Neuronal stem cell (in vitro differentiated cells): ENCODE results near the gene EFNA5.

Experiments used
- DNase-seq: peaks from one replicate; pipeline ENCODE4 v3.0.0-alpha.2; 2013; ENCODE audit warnings: low spot score
- H2AFZ ChIP-seq: one replicate; pipeline ENCODE4 v1.6.1; 2013; ENCODE audit warnings: mild to moderate bottlenecking, low read length, inconsistent platforms
- H2AK5ac ChIP-seq: 2 replicates; pipeline ENCODE4 v1.6.1; 2013; ENCODE audit warnings: low read depth, mild to moderate bottlenecking, inconsistent platforms, low read length, moderate library complexity, mixed read lengths
- H2BK120ac ChIP-seq: 2 replicates; pipeline ENCODE4 v1.6.1; 2013; ENCODE audit warnings: low read depth, mild to moderate bottlenecking, inconsistent platforms, low read length, moderate library complexity, mixed read lengths
- H2BK12ac ChIP-seq: one replicate; pipeline ENCODE4 v1.6.1; 2013; ENCODE audit warnings: low read length, inconsistent platforms
- H2BK15ac ChIP-seq: 2 replicates; pipeline ENCODE4 v1.6.1; 2013; ENCODE audit warnings: mild to moderate bottlenecking, low read length, inconsistent platforms, mixed read lengths
- H2BK5ac ChIP-seq: one replicate; pipeline ENCODE4 v1.6.1; 2013; ENCODE audit warnings: inconsistent platforms, mild to moderate bottlenecking, low read length, moderate library complexity
- H3K14ac ChIP-seq: one replicate; pipeline ENCODE4 v1.6.1; 2013; ENCODE audit warnings: low read length, inconsistent platforms
- H3K18ac ChIP-seq: 2 replicates; pipeline ENCODE4 v1.6.1; 2013; ENCODE audit warnings: low read length, inconsistent platforms
- H3K23ac ChIP-seq: 2 replicates; pipeline ENCODE4 v1.6.1; 2013; ENCODE audit warnings: low read depth, mild to moderate bottlenecking, mixed read lengths, low read length, inconsistent platforms; ENCODE audit not compliant: poor library complexity
- H3K27ac ChIP-seq: replicated peaks from 3 replicates; pipeline ENCODE4 v1.5.1; 2013; ENCODE audit warnings: low read length, inconsistent platforms
- H3K27me3 ChIP-seq, 3 experiments: 2 replicates each; pipeline ENCODE4 v1.6.1; 2013; ENCODE audit warnings: low read length in 3 of 3, mild to moderate bottlenecking in 2 of 3, inconsistent platforms in 1 of 3, low read depth in 1 of 3, mixed read lengths in 1 of 3, moderate library complexity in 1 of 3; ENCODE audit not compliant: control insufficient read depth in 3 of 3, insufficient read depth in 3 of 3
- H3K36me3 ChIP-seq, 2 donors: replicated peaks in 1 of 2; 2 replicates each; pipeline ENCODE4 v1.6.1; 2013; ENCODE audit warnings: low read length in 2 of 2; ENCODE audit not compliant: control insufficient read depth in 2 of 2, insufficient read depth in 2 of 2
- H3K4ac ChIP-seq: 2 replicates; pipeline ENCODE4 v1.6.1; 2013; ENCODE audit warnings: inconsistent platforms, mild to moderate bottlenecking, low read length, moderate library complexity
- H3K4me1 ChIP-seq, 2 donors: 1 replicate in 1 of 2; 2 replicates in 1 of 2; pipeline ENCODE4 v1.6.1; 2013; ENCODE audit warnings: low read length in 2 of 2, low read depth in 1 of 2; ENCODE audit not compliant: control insufficient read depth in 2 of 2, insufficient read depth in 1 of 2
- H3K4me2 ChIP-seq: one replicate; pipeline ENCODE4 v1.6.1; 2013; ENCODE audit warnings: mild to moderate bottlenecking, low read length, inconsistent platforms; ENCODE audit not compliant: insufficient read depth, poor library complexity, severe bottlenecking
- H3K4me3 ChIP-seq, 2 donors: 2 replicates each; pipeline ENCODE4 v1.5.1; 2013; ENCODE audit warnings: low read length in 2 of 2, mild to moderate bottlenecking in 2 of 2, inconsistent platforms in 1 of 2, moderate library complexity in 1 of 2
- H3K79me1 ChIP-seq: one replicate; pipeline ENCODE4 v1.6.1; 2013; ENCODE audit warnings: low read depth, mild to moderate bottlenecking, inconsistent platforms, low read length, moderate library complexity
- H3K9ac ChIP-seq: one replicate; pipeline ENCODE4 v1.6.1; 2013; ENCODE audit warnings: mild to moderate bottlenecking, low read depth, low read length, inconsistent platforms; ENCODE audit not compliant: poor library complexity
- H3K9me3 ChIP-seq, 2 donors: replicated peaks in 1 of 2; 2 replicates each; pipeline versions ENCODE3 to v1.6.1; 2013; ENCODE audit warnings: low read length in 2 of 2, mild to moderate bottlenecking in 2 of 2, inconsistent platforms in 1 of 2, low read depth in 1 of 2, mixed read lengths in 1 of 2, moderate library complexity in 1 of 2; ENCODE audit not compliant: control insufficient read depth in 2 of 2, insufficient read depth in 1 of 2
- H4K8ac ChIP-seq: one replicate; pipeline ENCODE4 v1.6.1; 2013; ENCODE audit warnings: low read depth, mild to moderate bottlenecking, inconsistent platforms, low read length, moderate library complexity
- H4K91ac ChIP-seq: one replicate; pipeline ENCODE4 v1.6.1; 2013; ENCODE audit warnings: low read length, low read depth, mild to moderate bottlenecking, inconsistent platforms; ENCODE audit not compliant: poor library complexity
- WGBS, 2 donors: extraction: QIAGEN DNeasy Blood & Tissue Kit; methylation state at CpG; one replicate each; pipeline ENCODE4 v1.1.7; 2013; ENCODE audit warnings: missing lambda C conversion rate in 2 of 2, mixed read lengths in 1 of 2; ENCODE audit not compliant: insufficient read length in 2 of 2, insufficient replicate concordance in 1 of 2; ENCODE audit errors: extremely low coverage in 2 of 2; 5-methylcytosine and 5-hydroxymethylcytosine counted together

The EFNA5 gene

GRCh38 chr5:107602896-107603295 is 67.8 kb downstream of the EFNA5 start:
- H4K8ac ChIP-seq, result no peak overlapping the region
- no CpG with 5 or more reads among the region's 5 CpGs for WGBS, 2 donors
- H3K4me1 ChIP-seq, result peaks cover 9 to 30% of the 10 kb centered on the region in 2 donors
- H3K4me3 ChIP-seq, result no peak overlapping the region
- H2BK120ac ChIP-seq, result no peak overlapping the region
- no peak overlapping the region for H2AK5ac ChIP-seq
- no peak overlapping the region for H3K4ac ChIP-seq
- H3K27ac ChIP-seq, result no peak overlapping the region
- no peak overlapping the region for H3K9ac ChIP-seq
- no peaks in the 10 kb centered on the region for H3K9me3 ChIP-seq
- H3K4me2 ChIP-seq, result no peak overlapping the region
- no peak overlapping the region for H3K23ac ChIP-seq
- no peak overlapping the region for H2BK15ac ChIP-seq
- H3K36me3 ChIP-seq, result peaks cover 2 to 21% of the 10 kb centered on the region in 2 donors
- H3K18ac ChIP-seq, result no peak overlapping the region
- H3K14ac ChIP-seq, result no peak overlapping the region
- no peak overlapping the region for H4K91ac ChIP-seq
- no peaks in the 10 kb centered on the region for H3K79me1 ChIP-seq
- H3K27me3 ChIP-seq, result no peaks in the 10 kb centered on the region
- no peak overlapping the region for H2BK12ac ChIP-seq
- no peak overlapping the region for H2BK5ac ChIP-seq
- DNase-seq, result no peak
- H2AFZ ChIP-seq, result no peak overlapping the region

DNA sequence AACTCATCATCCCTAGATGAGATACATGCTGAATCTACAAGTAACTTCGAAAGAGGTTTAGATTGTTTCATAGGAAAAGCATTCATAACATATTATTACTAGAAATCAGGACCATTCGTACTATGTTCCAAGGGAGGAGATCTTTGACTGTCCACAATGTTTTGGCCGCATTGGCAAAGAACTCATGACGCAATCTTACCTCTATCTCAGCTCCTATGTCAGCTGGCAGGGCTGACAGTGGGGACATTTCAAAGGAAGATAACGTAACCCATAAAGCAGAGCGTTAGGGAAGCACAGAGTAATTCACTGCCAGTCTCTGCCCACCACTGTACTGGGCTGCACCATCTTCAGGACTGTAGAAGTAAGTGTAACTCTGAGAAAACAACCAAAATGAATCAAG is 69.7 kb downstream of the EFNA5 start:
- H3K4me1 ChIP-seq, result peaks cover 2 to 24% of the 10 kb centered on the region in 2 donors
- no peak overlapping the region for H3K4me2 ChIP-seq
- H2BK5ac ChIP-seq, result no peak overlapping the region
- no peak overlapping the region for H2BK120ac ChIP-seq
- H2AK5ac ChIP-seq, result no peak overlapping the region
- no peaks in the 10 kb centered on the region for H3K9me3 ChIP-seq
- no peak overlapping the region for H2BK12ac ChIP-seq
- peaks cover 2 to 35% of the 10 kb centered on the region in 2 donors for H3K36me3 ChIP-seq
- no peak overlapping the region for H4K91ac ChIP-seq
- H3K23ac ChIP-seq, result no peak overlapping the region
- H3K27me3 ChIP-seq, result no peaks in the 10 kb centered on the region
- WGBS, 2 donors, result no CpG with 5 or more reads among the region's 6 CpGs
- H3K14ac ChIP-seq, result no peak overlapping the region
- H3K27ac ChIP-seq, result no peak overlapping the region
- H3K4ac ChIP-seq, result no peak overlapping the region
- no peak overlapping the region for H2AFZ ChIP-seq
- H3K9ac ChIP-seq, result no peak overlapping the region
- H3K18ac ChIP-seq, result no peak overlapping the region
- no peaks in the 10 kb centered on the region for H3K79me1 ChIP-seq
- no peak overlapping the region for H2BK15ac ChIP-seq
- H4K8ac ChIP-seq, result no peak overlapping the region
- no peak for DNase-seq
- no peak overlapping the region for H3K4me3 ChIP-seq

DNA sequence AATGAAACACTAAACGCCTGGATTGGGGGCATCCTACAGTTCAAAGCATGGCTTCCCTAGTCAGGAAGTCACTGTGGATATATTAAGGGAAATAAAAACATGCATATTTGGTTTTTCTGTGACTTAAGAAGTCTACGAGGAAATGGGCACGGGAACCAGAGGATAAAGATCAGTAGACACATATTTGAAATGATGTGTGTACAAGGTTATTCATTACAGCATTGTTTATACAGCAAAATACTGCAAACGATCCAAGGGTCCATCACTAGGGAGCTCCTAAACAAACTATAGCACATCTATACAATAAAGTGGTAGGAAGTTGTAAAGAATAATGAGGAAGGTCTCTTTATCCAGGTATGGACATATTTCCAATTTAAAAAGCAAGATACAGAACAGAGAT is 71.8 kb downstream of the EFNA5 start:
- H3K27ac ChIP-seq, result no peak overlapping the region
- H4K91ac ChIP-seq, result no peak overlapping the region
- no peaks in the 10 kb centered on the region for H3K79me1 ChIP-seq
- H3K9me3 ChIP-seq, result no peaks in the 10 kb centered on the region
- H3K27me3 ChIP-seq, result no peaks in the 10 kb centered on the region
- no peak overlapping the region for H2BK15ac ChIP-seq
- DNase-seq, result no peak
- no peak overlapping the region for H2AFZ ChIP-seq
- no peak overlapping the region for H3K4ac ChIP-seq
- H2BK12ac ChIP-seq, result no peak overlapping the region
- H2AK5ac ChIP-seq, result no peak overlapping the region
- H2BK120ac ChIP-seq, result no peak overlapping the region
- no peak overlapping the region for H3K18ac ChIP-seq
- H3K23ac ChIP-seq, result no peak overlapping the region
- H4K8ac ChIP-seq, result no peak overlapping the region
- WGBS, 2 donors, result no CpG with 5 or more reads among the region's 4 CpGs
- no peak overlapping the region for H3K9ac ChIP-seq
- H3K4me1 ChIP-seq, result peaks cover 2 to 16% of the 10 kb centered on the region in 2 donors
- H3K14ac ChIP-seq, result no peak overlapping the region
- H3K4me2 ChIP-seq, result no peak overlapping the region
- H2BK5ac ChIP-seq, result no peak overlapping the region
- no peak overlapping the region for H3K4me3 ChIP-seq
- peaks cover 2 to 35% of the 10 kb centered on the region in 2 donors for H3K36me3 ChIP-seq

- H2BK12ac ChIP-seq, result no peak overlapping the region
- H4K8ac ChIP-seq, result no peak overlapping the region
- H3K4me3 ChIP-seq, result no peak overlapping the region
- WGBS, 2 donors, result no CpG with 5 or more reads among the region's 3 CpGs
- no peak overlapping the region for H2AFZ ChIP-seq
- H2BK15ac ChIP-seq, result no peak overlapping the region
- H3K4me2 ChIP-seq, result no peak overlapping the region
- no peak overlapping the region for H3K23ac ChIP-seq
- H3K79me1 ChIP-seq, result no peaks in the 10 kb centered on the region
- no peaks in the 10 kb centered on the region for H3K27me3 ChIP-seq
- H3K9ac ChIP-seq, result no peak overlapping the region
- DNase-seq, result no peak
- peaks cover 6 to 14% of the 10 kb centered on the region in 2 donors for H3K4me1 ChIP-seq
- H2BK120ac ChIP-seq, result no peak overlapping the region
- no peak overlapping the region for H2AK5ac ChIP-seq
- H3K36me3 ChIP-seq, result peaks cover 2 to 35% of the 10 kb centered on the region in 2 donors
- H3K18ac ChIP-seq, result no peak overlapping the region
- H3K14ac ChIP-seq, result no peak overlapping the region
- H3K27ac ChIP-seq, result no peak overlapping the region
- H4K91ac ChIP-seq, result no peak overlapping the region
- no peak overlapping the region for H3K4ac ChIP-seq
- no peaks in the 10 kb centered on the region for H3K9me3 ChIP-seq
- no peak overlapping the region for H2BK5ac ChIP-seq
These were observed 72.9 kb downstream of the EFNA5 start for GRCh38 chr5:107597803-107598202.
